GM08714 (cell line): Measurements from ENCODE around the gene MED4.

Source experiments
- H3K4me3 ChIP-seq: fragments of 200-500 bp; sonication (Bioruptor generic); 2 replicates; pipeline ENCODE4 v1.5.1; 2014; ENCODE audit warnings: mild to moderate bottlenecking, low read length, inconsistent platforms
- ZNF274 ChIP-seq: IDR thresholded peaks from 2 replicates; pipeline ENCODE4 v1.6.1; 2012; ENCODE audit warnings: mild to moderate bottlenecking, low read depth, low read length

Gene MED4

GRCh38 chr13:48028066-48028465 is 66.8 kb downstream of the MED4 start:
- no peak overlapping the region for H3K4me3 ChIP-seq
- TF ChIP-seq ZNF274 = no peak
